HepG2 (cell line): ENCODE data around the gene SMTNL1. TPM values are rescaled to one million over a fixed set of nuclear protein-coding genes. Genes with fewer than 3 reads are reported as not detected.
A peak's percentile ranks its signal among the peaks of the same experiment; 100 is the strongest.

Source experiments
- ATAC-seq: fragments of 200-7000 bp; cut with Tn5 transposase; 3 replicates; pipeline ENCODE4 v1.9.1; 2020; ENCODE audit warnings: mild to moderate bottlenecking, moderate library complexity
- BruUV-seq: library from RNA; stranded (reverse); fragments of 400-500 nt; replicated peaks from 2 replicates; lab custom pipeline; 2021; lab: Mats Ljungman, UMichigan
- CTCF ChIA-PET: fragments of 300-600 bp; formaldehyde crosslinking; extraction: SDS; loops from one replicate; lab custom pipeline; 2021; ENCODE audit warnings: low total read pairs, inconsistent platforms, low intra/inter-chr PET ratio; lab: Yijun Ruan, JAX
- POLR2A ChIA-PET: fragments of 350-600 bp; sonication (Branson Sonifier 250); formaldehyde crosslinking; loops from one replicate; lab custom pipeline; 2020; ENCODE audit warnings: antibody characterized with exemption, inconsistent platforms; lab: Yijun Ruan, JAX
- DNase-seq: peaks from one replicate; pipeline ENCODE4 v3.0.0-alpha.2; 2015; ENCODE audit warnings: low spot score
- FAIRE-seq: peaks from 3 replicates; lab custom pipeline; 2011; peaks lifted over from hg19 to GRCh38; lab: Jason Lieb, UNC
- H2AFZ ChIP-seq: one replicate; pipeline ENCODE4 v1.6.1; 2011; ENCODE audit warnings: low read length, inconsistent platforms
- H3K27ac ChIP-seq: fragments of 300-600 bp; 3 replicates; pipeline ENCODE4 v1.8.0; 2011; ENCODE audit warnings: mixed run types, mild to moderate bottlenecking, mixed read lengths, low read length, inconsistent platforms; ENCODE audit not compliant: insufficient read depth; ENCODE audit errors: extremely low read length
- H3K27me3 ChIP-seq, 2 experiments: fragments of 200-600 bp in 1 of 2; 2 replicates in 1 of 2; 3 replicates in 1 of 2; pipeline versions ENCODE4 v1.6.0 to v1.8.0; 2011; ENCODE audit warnings: low read length in 2 of 2, mild to moderate bottlenecking in 2 of 2, moderate library complexity in 2 of 2, inconsistent platforms in 1 of 2; ENCODE audit not compliant: insufficient read depth in 2 of 2, control insufficient read depth in 1 of 2
- H3K36me3 ChIP-seq, 2 experiments: fragments of 200-600 bp in 1 of 2; replicated peaks in 1 of 2; 2 replicates in 1 of 2; 3 replicates in 1 of 2; pipeline versions ENCODE4 v1.5.1 to v1.8.0; 2011; ENCODE audit warnings: low read length in 2 of 2, inconsistent platforms in 1 of 2; ENCODE audit not compliant: insufficient read depth in 2 of 2, control insufficient read depth in 1 of 2
- H3K4me1 ChIP-seq: 2 replicates; pipeline ENCODE4 v1.5.1; 2012; ENCODE audit warnings: low read length, inconsistent platforms; ENCODE audit not compliant: insufficient read depth
- H3K4me2 ChIP-seq: 2 replicates; pipeline ENCODE4 v1.6.0; 2011; ENCODE audit warnings: low read depth, low read length, inconsistent platforms
- H3K4me3 ChIP-seq, 3 experiments: fragments of 200-600 bp in 1 of 3; sonication (generic), shearing (Covaris generic) in 1 of 3; replicated peaks in 1 of 3; 2 replicates each; pipeline ENCODE4 v1.5.1; 2011 to 2016; ENCODE audit warnings: low read length in 3 of 3, inconsistent platforms in 2 of 3, low read depth in 2 of 3, mild to moderate bottlenecking in 2 of 3, control low read depth in 1 of 3, mixed read lengths in 1 of 3; ENCODE audit not compliant: insufficient read depth in 1 of 3
- H3K79me2 ChIP-seq: one replicate; pipeline ENCODE4 v1.6.1; 2011; ENCODE audit warnings: low read length, inconsistent platforms; ENCODE audit not compliant: insufficient read depth
- H3K9ac ChIP-seq: 2 replicates; pipeline ENCODE4 v1.6.0; 2011; ENCODE audit warnings: mild to moderate bottlenecking, low read depth, low read length, inconsistent platforms; ENCODE audit not compliant: insufficient read depth
- H3K9me3 ChIP-seq: 2 replicates; pipeline ENCODE4 v1.5.1; 2012; ENCODE audit warnings: mild to moderate bottlenecking, low read length
- H4K20me1 ChIP-seq: 2 replicates; pipeline ENCODE4 v1.6.0; 2011; ENCODE audit warnings: inconsistent platforms, mild to moderate bottlenecking, low read length, moderate library complexity; ENCODE audit not compliant: insufficient read depth
- BORCS8-MEF2B ChIP-seq: sonication (generic); formaldehyde crosslinking; IDR thresholded peaks from 2 replicates; pipeline ENCODE4 v1.8.0; 2022; ENCODE audit warnings: mild to moderate bottlenecking, missing genetic modification reagents
- LCORL ChIP-seq, 2 experiments: fragments of 450-650 bp in 1 of 2; sonication (generic) in 1 of 2; formaldehyde crosslinking in 1 of 2; IDR thresholded peaks; 2 replicates each; pipeline versions ENCODE4 v1.5.0 to v1.6.1; 2017 to 2020; ENCODE audit warnings: antibody characterized with exemption in 1 of 2, missing genetic modification reagents in 1 of 2
- MYNN ChIP-seq: sonication (generic); formaldehyde crosslinking; IDR thresholded peaks from 2 replicates; pipeline ENCODE4 v1.4.0; 2020; ENCODE audit warnings: mild to moderate bottlenecking, low read depth, missing genetic modification reagents
- NFKB2 ChIP-seq: sonication (generic); formaldehyde crosslinking; IDR thresholded peaks from 2 replicates; pipeline ENCODE4 v1.4.0; 2020; ENCODE audit warnings: missing genetic modification reagents, borderline replicate concordance
- NFYB ChIP-seq: sonication (generic); formaldehyde crosslinking; IDR thresholded peaks from 2 replicates; pipeline ENCODE4 v1.4.0; 2020; ENCODE audit warnings: missing genetic modification reagents
- PTBP1 ChIP-seq: fragments of 200-400 bp; formaldehyde crosslinking; IDR thresholded peaks from 2 replicates; pipeline ENCODE4 v1.6.1; 2018; ENCODE audit warnings: low read length, low read depth; ENCODE audit not compliant: poor library complexity, severe bottlenecking
- RBFOX2 ChIP-seq: fragments of 200-400 bp; formaldehyde crosslinking; IDR thresholded peaks from 2 replicates; pipeline ENCODE4 v1.6.1; 2017; ENCODE audit warnings: low read depth, mild to moderate bottlenecking, low read length
- SIX1 ChIP-seq: sonication (generic); formaldehyde crosslinking; IDR thresholded peaks from 2 replicates; pipeline ENCODE4 v1.4.0; 2020; ENCODE audit warnings: missing genetic modification reagents, borderline replicate concordance
- TBL1XR1 ChIP-seq: fragments of 150-350 bp; IDR thresholded peaks from 2 replicates; pipeline ENCODE4 v1.6.1; 2014; ENCODE audit warnings: borderline replicate concordance, low read length; ENCODE audit not compliant: partially characterized antibody
- TEAD3 ChIP-seq: optimal IDR thresholded peaks from 2 replicates; pipeline ENCODE3; 2016; ENCODE audit warnings: borderline replicate concordance
- YEATS2 ChIP-seq: sonication (generic); formaldehyde crosslinking; IDR thresholded peaks from 2 replicates; pipeline ENCODE4 v1.4.0; 2020; ENCODE audit warnings: missing genetic modification reagents, borderline replicate concordance
- ZNF296 ChIP-seq: sonication (generic); formaldehyde crosslinking; conservative IDR thresholded peaks from 2 replicates; pipeline ENCODE4 v1.5.0; 2020; ENCODE audit warnings: mild to moderate bottlenecking, missing genetic modification reagents
- ZNF350 ChIP-seq: sonication (generic); formaldehyde crosslinking; IDR thresholded peaks from 2 replicates; pipeline ENCODE4 v1.4.0; 2020; ENCODE audit warnings: mild to moderate bottlenecking, low read depth, missing genetic modification reagents, borderline replicate concordance
- ZNF501 ChIP-seq: sonication (generic); formaldehyde crosslinking; IDR thresholded peaks from 2 replicates; pipeline ENCODE4 v1.5.1; 2020; ENCODE audit warnings: mild to moderate bottlenecking, moderate library complexity, missing genetic modification reagents
- WGBS: methylation state at CpG from one replicate; pipeline ENCODE4 v1.1.6; 2017; ENCODE audit warnings: low lambda C conversion rate; 5-methylcytosine and 5-hydroxymethylcytosine counted together
- in situ Hi-C: cut with HindIII; loops from 2 replicates; pipeline ENCODE4 v1.10.0; 2017; ENCODE audit warnings: low pct_unique_long_range_greater_than_20kb; ENCODE audit not compliant: extremely low pct_ligation_motif_present
- intact Hi-C: fragments of 100-400 bp; cut with micrococcal nuclease; formaldehyde crosslinking; loops from one replicate; pipeline ENCODE4 v1.10.0; 2022; ENCODE audit not compliant: unreplicated experiment
- polyA plus RNA-seq, 8 experiments: library from polyadenylated mRNA; depleted of rRNA in 3 of 8; stranded (reverse) in 7 of 8; unstranded in 1 of 8; fragments of >200 nt; fragmentation: Illumina TruSeq in 4 of 8; extraction: Trizol in 4 of 8; gene quantifications; 2 replicates each; pipeline versions ENCODE4 v1.2.1 to v1.2.3, GENCODE V29; 2011 to 2016; ENCODE audit warnings: low read depth in 4 of 8, missing spikeins in 1 of 8, mixed read lengths in 1 of 8; ENCODE audit not compliant: insufficient read depth in 1 of 8
- total RNA-seq, 5 experiments: library from RNA; depleted of rRNA; stranded (reverse); fragments of >200 nt; fragmentation: Illumina TruSeq; extraction: Trizol; gene quantifications; 2 replicates each; pipeline ENCODE4 v1.2.3, GENCODE V29; 2016; ENCODE audit warnings: low read depth in 1 of 5
- TF ChIP-seq, protein P1 (sequence below): IDR thresholded peaks from 2 replicates; pipeline ENCODE4 v1.6.1; 2016; ENCODE audit warnings: low read depth
- TF ChIP-seq, protein P2 (sequence below): sonication (generic); formaldehyde crosslinking; IDR thresholded peaks from 2 replicates; pipeline ENCODE4 v1.5.0; 2020; ENCODE audit warnings: mild to moderate bottlenecking, missing genetic modification reagents, borderline replicate concordance
- TF ChIP-seq, protein P3 (sequence below): sonication (generic); formaldehyde crosslinking; IDR thresholded peaks from 2 replicates; pipeline ENCODE4 v1.5.1; 2020; ENCODE audit warnings: mild to moderate bottlenecking, missing genetic modification reagents, moderate library complexity

The SMTNL1 gene
- total and polyA plus RNA-seq, 2 of the 13 experiments (the other 11 are each of a cell fraction or from before 2014, with no cell fraction given): 0.04 TPM; not detected in 1

DNA sequence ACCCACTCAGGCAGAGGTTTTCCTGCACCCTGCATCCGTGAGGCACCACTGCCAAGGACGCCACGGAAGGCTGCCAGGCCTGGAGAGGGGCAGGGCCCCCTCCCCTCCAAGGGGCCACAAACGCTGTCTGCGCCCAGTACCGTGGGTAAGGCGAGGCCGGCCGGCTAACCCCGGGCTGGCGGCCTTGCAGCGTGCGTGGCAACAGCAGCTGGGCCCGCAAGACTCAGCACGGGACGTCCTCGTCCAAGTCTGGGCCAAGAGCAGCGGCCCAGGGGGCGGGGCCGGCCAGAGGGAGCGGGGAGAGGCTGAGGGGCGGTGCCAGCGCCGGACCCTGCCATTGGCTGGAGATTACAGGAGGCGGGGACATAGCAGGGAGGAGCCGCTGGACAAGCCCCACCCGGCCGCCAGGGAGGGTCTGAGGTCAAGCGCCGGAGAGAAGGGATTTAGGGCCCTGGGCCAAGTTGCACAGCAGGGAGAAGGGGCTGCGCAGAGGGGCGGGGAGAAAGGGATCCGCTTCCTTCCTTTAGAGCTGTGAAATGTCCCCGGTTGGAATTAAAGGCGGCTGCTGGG lies 37.9 kb upstream of the SMTNL1 start:
- H3K27me3 ChIP-seq: no peaks in the 10 kb centered on the region
- H4K20me1 ChIP-seq: peaks cover 8% of the 10 kb centered on the region
- 26% methylated on average over 15 of the region's 35 CpGs for WGBS
- H3K79me2 ChIP-seq: peaks cover 36% of the 10 kb centered on the region
- DNase-seq (peak; percentile 84), FAIRE-seq (peak; percentile 44), ATAC-seq (peak; percentile 77)
- in situ Hi-C loops: no loop called here
- POLR2A ChIA-PET: interaction anchor here (1.0 to 9.7 kb wide), 4 partner anchors 16 to 163 kb away, joined by 3 to 111 read pairs (median 3); partner anchors contain the start of gene SLC43A1
- H3K9me3 ChIP-seq: no peaks in the 10 kb centered on the region
- CTCF ChIA-PET: no interaction called here
- H3K9ac ChIP-seq: peak overlapping the region; percentile 16; the same call in 1 of the 2 replicates
- H3K4me3 ChIP-seq: peak overlapping the region in 1 of 3 experiments; percentile 5; a peak in 1 of 6 replicates
- no peak overlapping the region for H2AFZ ChIP-seq
- no TSS peak for BruUV-seq
- H3K36me3 ChIP-seq: peaks cover 15 to 53% of the 10 kb centered on the region in 2 experiments
- H3K4me1 ChIP-seq: peaks cover 94% of the 10 kb centered on the region
- H3K4me2 ChIP-seq: peak overlapping the region; percentile 46
- intact Hi-C loops: no loop called here
- peak overlapping the region; percentile 97 for H3K27ac ChIP-seq
- TF ChIP-seq MYNN (CRISPR knock-in tag): no peak
- TF ChIP-seq, protein P1, sequence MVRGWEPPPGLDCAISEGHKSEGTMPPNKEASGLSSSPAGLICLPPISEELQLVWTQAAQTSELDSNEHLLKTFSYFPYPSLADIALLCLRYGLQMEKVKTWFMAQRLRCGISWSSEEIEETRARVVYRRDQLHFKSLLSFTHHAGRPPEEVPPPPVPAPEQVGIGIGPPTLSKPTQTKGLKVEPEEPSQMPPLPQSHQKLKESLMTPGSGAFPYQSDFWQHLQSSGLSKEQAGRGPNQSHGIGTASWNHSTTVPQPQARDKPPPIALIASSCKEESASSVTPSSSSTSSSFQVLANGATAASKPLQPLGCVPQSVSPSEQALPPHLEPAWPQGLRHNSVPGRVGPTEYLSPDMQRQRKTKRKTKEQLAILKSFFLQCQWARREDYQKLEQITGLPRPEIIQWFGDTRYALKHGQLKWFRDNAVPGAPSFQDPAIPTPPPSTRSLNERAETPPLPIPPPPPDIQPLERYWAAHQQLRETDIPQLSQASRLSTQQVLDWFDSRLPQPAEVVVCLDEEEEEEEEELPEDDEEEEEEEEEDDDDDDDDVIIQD: no peak
- peak; percentile 78 for TF ChIP-seq NFYB (CRISPR knock-in tag)
- TF ChIP-seq, protein P2, sequence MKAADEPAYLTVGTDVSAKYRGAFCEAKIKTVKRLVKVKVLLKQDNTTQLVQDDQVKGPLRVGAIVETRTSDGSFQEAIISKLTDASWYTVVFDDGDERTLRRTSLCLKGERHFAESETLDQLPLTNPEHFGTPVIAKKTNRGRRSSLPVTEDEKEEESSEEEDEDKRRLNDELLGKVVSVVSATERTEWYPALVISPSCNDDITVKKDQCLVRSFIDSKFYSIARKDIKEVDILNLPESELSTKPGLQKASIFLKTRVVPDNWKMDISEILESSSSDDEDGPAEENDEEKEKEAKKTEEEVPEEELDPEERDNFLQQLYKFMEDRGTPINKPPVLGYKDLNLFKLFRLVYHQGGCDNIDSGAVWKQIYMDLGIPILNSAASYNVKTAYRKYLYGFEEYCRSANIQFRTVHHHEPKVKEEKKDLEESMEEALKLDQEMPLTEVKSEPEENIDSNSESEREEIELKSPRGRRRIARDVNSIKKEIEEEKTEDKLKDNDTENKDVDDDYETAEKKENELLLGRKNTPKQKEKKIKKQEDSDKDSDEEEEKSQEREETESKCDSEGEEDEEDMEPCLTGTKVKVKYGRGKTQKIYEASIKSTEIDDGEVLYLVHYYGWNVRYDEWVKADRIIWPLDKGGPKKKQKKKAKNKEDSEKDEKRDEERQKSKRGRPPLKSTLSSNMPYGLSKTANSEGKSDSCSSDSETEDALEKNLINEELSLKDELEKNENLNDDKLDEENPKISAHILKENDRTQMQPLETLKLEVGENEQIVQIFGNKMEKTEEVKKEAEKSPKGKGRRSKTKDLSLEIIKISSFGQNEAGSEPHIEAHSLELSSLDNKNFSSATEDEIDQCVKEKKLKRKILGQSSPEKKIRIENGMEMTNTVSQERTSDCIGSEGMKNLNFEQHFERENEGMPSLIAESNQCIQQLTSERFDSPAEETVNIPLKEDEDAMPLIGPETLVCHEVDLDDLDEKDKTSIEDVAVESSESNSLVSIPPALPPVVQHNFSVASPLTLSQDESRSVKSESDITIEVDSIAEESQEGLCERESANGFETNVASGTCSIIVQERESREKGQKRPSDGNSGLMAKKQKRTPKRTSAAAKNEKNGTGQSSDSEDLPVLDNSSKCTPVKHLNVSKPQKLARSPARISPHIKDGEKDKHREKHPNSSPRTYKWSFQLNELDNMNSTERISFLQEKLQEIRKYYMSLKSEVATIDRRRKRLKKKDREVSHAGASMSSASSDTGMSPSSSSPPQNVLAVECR (CRISPR knock-in tag): peak; percentile 41; the same call in 1 of the 2 replicates
- peak; percentile 31 for TF ChIP-seq TEAD3
- TF ChIP-seq TBL1XR1: no peak
- peak; percentile 76; the same call in 1 of the 2 replicates for TF ChIP-seq ZNF501 (CRISPR knock-in tag)
- TF ChIP-seq LCORL (IDR thresholded peaks at IDR 0.05): no peak
- TF ChIP-seq LCORL (CRISPR knock-in tag; IDR thresholded peaks at IDR 0.05): 0 out of 2 replicates have a peak, but pooled peaks have one; percentile 23
- no peak for TF ChIP-seq SIX1 (CRISPR knock-in tag)
- TF ChIP-seq RBFOX2: peak; percentile 91
- no peak for TF ChIP-seq ZNF296 (CRISPR knock-in tag)
- 0 out of 2 replicates have a peak, but pooled peaks have one; percentile 8 for TF ChIP-seq ZNF350 (CRISPR knock-in tag)
- TF ChIP-seq PTBP1: peak; percentile 68
- no peak for TF ChIP-seq NFKB2
- TF ChIP-seq, protein P3, sequence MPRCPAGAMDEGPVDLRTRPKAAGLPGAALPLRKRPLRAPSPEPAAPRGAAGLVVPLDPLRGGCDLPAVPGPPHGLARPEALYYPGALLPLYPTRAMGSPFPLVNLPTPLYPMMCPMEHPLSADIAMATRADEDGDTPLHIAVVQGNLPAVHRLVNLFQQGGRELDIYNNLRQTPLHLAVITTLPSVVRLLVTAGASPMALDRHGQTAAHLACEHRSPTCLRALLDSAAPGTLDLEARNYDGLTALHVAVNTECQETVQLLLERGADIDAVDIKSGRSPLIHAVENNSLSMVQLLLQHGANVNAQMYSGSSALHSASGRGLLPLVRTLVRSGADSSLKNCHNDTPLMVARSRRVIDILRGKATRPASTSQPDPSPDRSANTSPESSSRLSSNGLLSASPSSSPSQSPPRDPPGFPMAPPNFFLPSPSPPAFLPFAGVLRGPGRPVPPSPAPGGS (CRISPR knock-in tag): no peak
- TF ChIP-seq BORCS8-MEF2B (CRISPR knock-in tag): peak; percentile 16
- TF ChIP-seq YEATS2 (CRISPR knock-in tag): no peak
